H1 (cell line): ENCODE results near the gene ALLC. TPM values are rescaled to one million over a fixed set of nuclear protein-coding genes. Genes with fewer than 3 reads are reported as not detected.

Experiments used
- CTCF ChIA-PET: fragments of 300-600 bp; sonication (Branson Sonifier 250); formaldehyde crosslinking; loops from one replicate; lab custom pipeline; 2021; ENCODE audit not compliant: partially characterized antibody; lab: Charles Lee
- POLR2A ChIA-PET: fragments of 300-600 bp; sonication (Branson Sonifier 250); formaldehyde crosslinking; loops from one replicate; lab custom pipeline; 2021; ENCODE audit warnings: inconsistent platforms; ENCODE audit not compliant: partially characterized antibody; lab: Charles Lee
- DNase-seq, 2 experiments: peaks; one replicate each; pipeline versions ENCODE4 v3.0.0 to v3.0.0-alpha.2; 2010 to 2022; ENCODE audit warnings: low spot score in 2 of 2, low read depth in 1 of 2, mixed read lengths in 1 of 2
- FAIRE-seq: peaks from 2 replicates; lab custom pipeline; 2011; peaks lifted over from hg19 to GRCh38; lab: Jason Lieb, UNC
- H2AFZ ChIP-seq: 2 replicates; pipeline ENCODE4 v1.8.1; 2012; ENCODE audit warnings: low read length, inconsistent platforms
- H2AK5ac ChIP-seq: 2 replicates; pipeline ENCODE4 v1.6.1; 2013; ENCODE audit warnings: low read depth, low read length
- H2BK120ac ChIP-seq: replicated peaks from 2 replicates; pipeline ENCODE3; 2013; ENCODE audit warnings: low read depth, low read length, inconsistent platforms
- H2BK12ac ChIP-seq: 2 replicates; pipeline ENCODE4 v1.6.1; 2013; ENCODE audit warnings: low read depth, low read length
- H2BK15ac ChIP-seq: 2 replicates; pipeline ENCODE4 v1.6.1; 2013; ENCODE audit warnings: low read length
- H2BK20ac ChIP-seq: 2 replicates; pipeline ENCODE4 v1.6.1; 2013; ENCODE audit warnings: low read length
- H2BK5ac ChIP-seq: 2 replicates; pipeline ENCODE4 v1.6.1; 2013; ENCODE audit warnings: low read depth, low read length
- H3K14ac ChIP-seq: 2 replicates; pipeline ENCODE4 v1.6.1; 2013; ENCODE audit warnings: inconsistent platforms; ENCODE audit not compliant: insufficient read length
- H3K18ac ChIP-seq: 2 replicates; pipeline ENCODE4 v1.6.1; 2013; ENCODE audit warnings: low read length; ENCODE audit errors: extremely low read depth
- H3K23ac ChIP-seq: 2 replicates; pipeline ENCODE4 v1.6.1; 2013; ENCODE audit warnings: inconsistent platforms; ENCODE audit not compliant: insufficient read length
- H3K23me2 ChIP-seq: 2 replicates; pipeline ENCODE4 v1.6.1; 2013; ENCODE audit warnings: low read depth, low read length
- H3K27ac ChIP-seq: 2 replicates; pipeline ENCODE4 v1.6.1; 2011; ENCODE audit warnings: low read depth, low read length, inconsistent platforms
- H3K27me3 ChIP-seq, 4 experiments: replicated peaks in 1 of 4; 1 replicate in 1 of 4; 2 replicates in 3 of 4; pipeline versions ENCODE4 v1.6.1 to v1.8.1; 2011 to 2013; ENCODE audit warnings: low read length in 3 of 4, mild to moderate bottlenecking in 3 of 4, inconsistent platforms in 2 of 4, mixed read lengths in 2 of 4, moderate library complexity in 1 of 4; ENCODE audit not compliant: control insufficient read depth in 3 of 4, insufficient read depth in 3 of 4; ENCODE audit errors: extremely low read depth in 1 of 4
- H3K36me3 ChIP-seq, 4 experiments: 2 replicates each; pipeline versions ENCODE4 v1.6.1 to v1.8.1; 2011 to 2013; ENCODE audit warnings: mild to moderate bottlenecking in 4 of 4, low read length in 3 of 4, moderate library complexity in 2 of 4, control low read depth in 1 of 4, inconsistent platforms in 1 of 4; ENCODE audit not compliant: insufficient read depth in 4 of 4, control insufficient read depth in 2 of 4
- H3K4ac ChIP-seq: replicated peaks from 2 replicates; pipeline ENCODE3; 2013; ENCODE audit warnings: low read length, low read depth, mixed read lengths, inconsistent platforms; ENCODE audit not compliant: insufficient read length
- H3K4me1 ChIP-seq, 4 experiments: replicated peaks in 1 of 4; 1 replicate in 1 of 4; 2 replicates in 3 of 4; pipeline versions ENCODE4 v1.6.1 to v1.8.1; 2011 to 2013; ENCODE audit warnings: low read length in 3 of 4, inconsistent platforms in 2 of 4, mixed read lengths in 1 of 4; ENCODE audit not compliant: insufficient read depth in 4 of 4, control insufficient read depth in 3 of 4
- H3K4me2 ChIP-seq, 2 experiments: 2 replicates each; pipeline versions ENCODE4 v1.6.1 to v1.8.1; 2011 to 2013; ENCODE audit warnings: low read depth in 2 of 2, low read length in 2 of 2, control low read depth in 1 of 2, inconsistent platforms in 1 of 2, mild to moderate bottlenecking in 1 of 2; ENCODE audit not compliant: insufficient read depth in 1 of 2
- H3K4me3 ChIP-seq, 4 experiments: fragments of 200-600, 300-600 bp in 1 of 4; sonication (generic), shearing (Covaris generic), sonication (Bioruptor Twin) in 1 of 4; 2 replicates each; pipeline versions ENCODE4 v1.5.1 to v1.8.1; 2011 to 2016; ENCODE audit warnings: low read length in 4 of 4, low read depth in 3 of 4, control low read depth in 2 of 4, inconsistent platforms in 2 of 4, mild to moderate bottlenecking in 2 of 4, mixed read lengths in 1 of 4, moderate library complexity in 1 of 4; ENCODE audit not compliant: insufficient read depth in 2 of 4; ENCODE audit errors: extremely low read depth in 1 of 4
- H3K56ac ChIP-seq: replicated peaks from 2 replicates; pipeline ENCODE3; 2013; ENCODE audit warnings: low read depth, mild to moderate bottlenecking, mixed read lengths, low read length, inconsistent platforms; ENCODE audit not compliant: insufficient read length
- H3K79me1 ChIP-seq: 2 replicates; pipeline ENCODE4 v1.6.1; 2013; ENCODE audit warnings: low read depth, low read length, control low read depth
- H3K79me2 ChIP-seq, 2 experiments: 2 replicates each; pipeline versions ENCODE4 v1.6.1 to v1.8.1; 2012 to 2013; ENCODE audit warnings: low read length in 2 of 2, mild to moderate bottlenecking in 2 of 2, inconsistent platforms in 1 of 2; ENCODE audit not compliant: insufficient read depth in 2 of 2, control insufficient read depth in 1 of 2
- H3K9ac ChIP-seq, 4 experiments: replicated peaks in 1 of 4; 1 replicate in 1 of 4; 2 replicates in 3 of 4; pipeline versions ENCODE4 v1.6.1 to v1.8.1; 2011 to 2013; ENCODE audit warnings: low read depth in 3 of 4, low read length in 3 of 4, control low read depth in 2 of 4, mild to moderate bottlenecking in 2 of 4, moderate library complexity in 2 of 4, inconsistent platforms in 1 of 4; ENCODE audit errors: extremely low read depth in 1 of 4
- H3K9me3 ChIP-seq, 2 experiments: 2 replicates each; pipeline versions ENCODE4 v1.6.1 to v1.8.1; 2012 to 2013; ENCODE audit warnings: mild to moderate bottlenecking in 2 of 2, moderate library complexity in 2 of 2, control low read depth in 1 of 2, inconsistent platforms in 1 of 2, low read depth in 1 of 2, low read length in 1 of 2, mixed read lengths in 1 of 2; ENCODE audit not compliant: insufficient read depth in 2 of 2
- H4K20me1 ChIP-seq, 2 experiments: replicated peaks in 1 of 2; 2 replicates each; pipeline versions ENCODE3 to v1.8.1; 2011 to 2013; ENCODE audit warnings: inconsistent platforms in 2 of 2, low read length in 2 of 2, mild to moderate bottlenecking in 1 of 2; ENCODE audit not compliant: insufficient read depth in 2 of 2, control insufficient read depth in 1 of 2
- H4K5ac ChIP-seq: 2 replicates; pipeline ENCODE4 v1.6.1; 2013; ENCODE audit warnings: low read length, low read depth, mixed read lengths, inconsistent platforms; ENCODE audit not compliant: insufficient read length
- H4K8ac ChIP-seq: 2 replicates; pipeline ENCODE4 v1.8.0; 2013; ENCODE audit warnings: mild to moderate bottlenecking, moderate library complexity, low read length, inconsistent platforms; ENCODE audit not compliant: insufficient read depth; ENCODE audit errors: extremely low read depth
- H4K91ac ChIP-seq: replicated peaks from 2 replicates; pipeline ENCODE3; 2013; ENCODE audit warnings: low read length, mixed read lengths, inconsistent platforms; ENCODE audit not compliant: insufficient read length
- E2F6 ChIP-seq: IDR thresholded peaks from 2 replicates; pipeline ENCODE4 v1.6.1; 2012; ENCODE audit warnings: inconsistent platforms
- EGR1 ChIP-seq: IDR thresholded peaks from 2 replicates; pipeline ENCODE4 v1.6.1; 2011; ENCODE audit warnings: low read depth, low read length, borderline replicate concordance
- RBBP5 ChIP-seq: IDR thresholded peaks from 2 replicates; pipeline ENCODE4 v1.7.1; 2012; ENCODE audit warnings: low read depth, mild to moderate bottlenecking, inconsistent platforms, low read length, moderate library complexity, borderline replicate concordance
- RFX5 ChIP-seq: IDR thresholded peaks from 2 replicates; pipeline ENCODE4 v1.6.1; 2011; ENCODE audit warnings: low read depth, low read length, improper control_type of control experiment, borderline replicate concordance
- SAP30 ChIP-seq: fragments of 300-600 bp; sonication (generic); IDR thresholded peaks from 2 replicates; pipeline ENCODE4 v1.7.1; 2012; ENCODE audit warnings: low read length, moderate library complexity, mild to moderate bottlenecking, inconsistent platforms; ENCODE audit not compliant: insufficient read depth, insufficient replicate concordance
- WGBS, 2 experiments: shearing (Covaris generic) in 1 of 2; methylation state at CpG; one replicate each; pipeline versions ENCODE4 v1.1.6 to v1.1.7; 2013 to 2015; ENCODE audit warnings: low lambda C conversion rate in 2 of 2, mixed read lengths in 2 of 2, inconsistent platforms in 1 of 2, low coverage in 1 of 2, missing lambda C conversion rate in 1 of 2; ENCODE audit not compliant: insufficient replicate concordance in 2 of 2, insufficient coverage in 1 of 2, insufficient read length in 1 of 2; ENCODE audit errors: extremely low coverage in 1 of 2, missing lambda C conversion rate in 1 of 2; 5-methylcytosine and 5-hydroxymethylcytosine counted together
- long read RNA-seq, 2 experiments: library from RNA in 1 of 2; library from capped mRNA in 1 of 2; stranded (forward); transcript quantifications; one replicate each; pipeline ENCODE4 v2.0.0, GENCODE V29; 2021; ENCODE audit warnings: inconsistent platforms in 1 of 2
- polyA minus RNA-seq, 3 experiments: library from RNA; depleted of rRNA, polyadenylated mRNA; stranded (reverse); fragments of >200 nt; gene quantifications; 1 replicate in 2 of 3; 2 replicates in 1 of 3; pipeline ENCODE4 v1.2.3, GENCODE V29; 2011
- polyA plus RNA-seq, 7 experiments: library from polyadenylated mRNA; depleted of rRNA in 3 of 7; stranded (reverse) in 5 of 7; unstranded in 2 of 7; fragments of >200 nt in 5 of 7; fragments of 200-250 nt in 2 of 7; gene quantifications; 1 replicate in 5 of 7; 2 replicates in 1 of 7; 4 replicates in 1 of 7; pipeline versions ENCODE4 v1.2.1 to v1.2.3, GENCODE V29; 2011 to 2013; ENCODE audit warnings: missing spikeins in 2 of 7, mixed read lengths in 2 of 7
- total RNA-seq: library from RNA; stranded (reverse); fragmentation: NEBNext Ultra II Directional; extraction: Animal tissue kit (Norgen Biotek cat#: 25700); gene quantifications from 2 replicates; pipeline ENCODE4 v1.2.1, GENCODE V29; 2021
- TF ChIP-seq, protein P1 (sequence below), 3 experiments: IDR thresholded peaks; 1 replicate in 2 of 3; 2 replicates in 1 of 3; pipeline versions ENCODE4 v1.5.1 to v1.6.1; 2011; ENCODE audit warnings: low read length in 3 of 3, mild to moderate bottlenecking in 3 of 3, inconsistent platforms in 2 of 3, low read depth in 1 of 3, moderate library complexity in 1 of 3; ENCODE audit not compliant: insufficient read depth in 1 of 3; ENCODE audit errors: control extremely low read depth in 1 of 3

Gene ALLC
- total RNA-seq (not detected in 2 replicates), polyA plus RNA-seq (2011; rRNA removed) (not detected in 2 replicates), polyA minus RNA-seq (2011; rRNA and poly(A)+ RNA removed) (not detected in 2 replicates)
- polyA plus RNA-seq (2011; cell fraction: cytosol; rRNA removed) = not detected
- polyA plus RNA-seq (2011; cell fraction: nucleus; rRNA removed) = not detected
- polyA plus RNA-seq (2012, experiment 1 of 2) = not detected in 4 replicates
- polyA plus RNA-seq (2012, experiment 2 of 2) = not detected
- not detected for polyA plus RNA-seq (2013, experiment 1 of 2)
- not detected for polyA plus RNA-seq (2013, experiment 2 of 2)
- polyA minus RNA-seq (2011; cell fraction: cytosol; rRNA and poly(A)+ RNA removed) = not detected
- not detected for polyA minus RNA-seq (2011; cell fraction: nucleus; rRNA and poly(A)+ RNA removed)
- long read RNA-seq, experiment 1 = 0 reads
- long read RNA-seq, experiment 2 = 0 reads

DNA sequence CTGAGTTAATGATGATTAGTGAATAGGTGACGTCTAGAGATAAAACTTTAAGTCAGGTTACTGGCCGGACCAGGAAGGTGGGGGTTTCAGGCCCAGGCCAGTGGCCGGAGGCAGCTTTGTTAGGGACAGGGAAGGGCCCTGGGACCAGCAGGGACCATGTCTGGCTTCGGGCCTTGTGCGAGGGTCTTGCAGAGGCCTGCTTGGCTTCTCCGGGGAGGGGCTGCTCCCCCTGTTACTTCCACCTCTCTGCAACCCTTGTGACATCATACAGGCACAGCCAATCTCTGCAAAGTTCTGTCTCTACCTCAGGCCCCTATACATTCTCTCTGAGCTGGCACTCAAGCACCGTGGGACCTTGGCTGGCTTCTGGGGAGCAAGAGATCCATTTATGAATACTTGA lies at the start of gene ALLC:
ALLC (plus strand) TSS at position 320 of the 400 bp plus-strand sequence. CDS start 12,958 bp downstream, outside the sequence.
- Histone ChIP-seq H4K20me1 (no peaks in the 10 kb centered on the region), H2BK5ac (peak within 1 kb of the TSS; percentile 16; the same call in 1 of the 2 replicates), H3K9ac (no peak within 1 kb of the TSS), H3K36me3 (no peaks in the 10 kb centered on the region), H4K91ac (no peak within 1 kb of the TSS), H3K9me3 (no peaks in the 10 kb centered on the region; a peak in 1 of 4 replicates), H3K4me3 (no peak within 1 kb of the TSS), H3K18ac (peak within 1 kb of the TSS; percentile 53; the same call in 1 of the 2 replicates), H2BK20ac (0 out of 2 replicates have a peak within 1 kb of the TSS, but pooled peaks have one; percentile 55), H3K27ac (no peak within 1 kb of the TSS), H3K56ac (no peak within 1 kb of the TSS), H2BK15ac (no peak within 1 kb of the TSS), H3K23ac (no peak within 1 kb of the TSS), H3K4ac (no peak within 1 kb of the TSS), H3K4me2 (peak within 1 kb of the TSS in 1 of 2 experiments; percentile 4; a peak in 1 of 4 replicates), H2BK12ac (no peak within 1 kb of the TSS; the same call in 1 of the 2 replicates), H2AFZ (peak within 1 kb of the TSS; percentile 88; the same call in 1 of the 2 replicates), H4K5ac (no peak within 1 kb of the TSS), H3K79me1 (no peaks in the 10 kb centered on the region), H2AK5ac (no peak within 1 kb of the TSS), H2BK120ac (no peak within 1 kb of the TSS), H3K14ac (no peak within 1 kb of the TSS), H3K23me2 (no peaks in the 10 kb centered on the region), H3K4me1 (peaks cover 5 to 19% (median 9%) of the 10 kb centered on the region in 4 experiments; a peak in 5 of 7 replicates), H4K8ac (peak within 1 kb of the TSS; percentile 17), H3K27me3 (peaks cover 0 to 2% (median 0%) of the 10 kb centered on the region in 4 experiments; a peak in 1 of 7 replicates), H3K79me2 (no peaks in the 10 kb centered on the region)
- DNase-seq (no peak), FAIRE-seq (no peak)
- WGBS, 2 experiments = 91% methylated on average over 7 of the region's 7 CpGs; no CpG with 5 or more reads in 1 of the 2 experiments
- ChIA-PET CTCF (interaction anchor here (1.0 kb wide), 1 partner anchor 9 kb away, joined by 3 read pairs; no protein-coding TSS in a partner anchor), POLR2A (interaction anchor here (1.5 kb wide), 1 partner anchor 81 kb away, joined by 5 read pairs; no protein-coding TSS in a partner anchor)
- TF ChIP-seq RFX5 = no peak
- TF ChIP-seq E2F6 = no peak
- no peak for TF ChIP-seq EGR1
- TF ChIP-seq SAP30 = no peak
- TF ChIP-seq, protein P1, sequence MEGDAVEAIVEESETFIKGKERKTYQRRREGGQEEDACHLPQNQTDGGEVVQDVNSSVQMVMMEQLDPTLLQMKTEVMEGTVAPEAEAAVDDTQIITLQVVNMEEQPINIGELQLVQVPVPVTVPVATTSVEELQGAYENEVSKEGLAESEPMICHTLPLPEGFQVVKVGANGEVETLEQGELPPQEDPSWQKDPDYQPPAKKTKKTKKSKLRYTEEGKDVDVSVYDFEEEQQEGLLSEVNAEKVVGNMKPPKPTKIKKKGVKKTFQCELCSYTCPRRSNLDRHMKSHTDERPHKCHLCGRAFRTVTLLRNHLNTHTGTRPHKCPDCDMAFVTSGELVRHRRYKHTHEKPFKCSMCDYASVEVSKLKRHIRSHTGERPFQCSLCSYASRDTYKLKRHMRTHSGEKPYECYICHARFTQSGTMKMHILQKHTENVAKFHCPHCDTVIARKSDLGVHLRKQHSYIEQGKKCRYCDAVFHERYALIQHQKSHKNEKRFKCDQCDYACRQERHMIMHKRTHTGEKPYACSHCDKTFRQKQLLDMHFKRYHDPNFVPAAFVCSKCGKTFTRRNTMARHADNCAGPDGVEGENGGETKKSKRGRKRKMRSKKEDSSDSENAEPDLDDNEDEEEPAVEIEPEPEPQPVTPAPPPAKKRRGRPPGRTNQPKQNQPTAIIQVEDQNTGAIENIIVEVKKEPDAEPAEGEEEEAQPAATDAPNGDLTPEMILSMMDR (IDR thresholded peaks at IDR 0.05; ENCODE audit: control extremely low read depth in 1 of 3, insufficient read depth in 1 of 3, low read depth in 1 of 3, low read length in 3 of 3) = no peak
- TF ChIP-seq RBBP5 = no peak
